Subcutaneous adipose tissue (tissue), 4 donors: ENCODE results near the gene GAL3ST2. TPM values are rescaled to one million over a fixed set of nuclear protein-coding genes. Genes with fewer than 3 reads are reported as not detected.

Experiments
- CTCF ChIP-seq: fragments of 450-650 bp; IDR thresholded peaks from one replicate; pipeline ENCODE4 v1.5.1; 2016; ENCODE audit warnings: low read depth, mild to moderate bottlenecking, control low read depth, antibody characterized with exemption, moderate library complexity
- total RNA-seq, 4 donors: library from RNA; depleted of rRNA; stranded (reverse); fragments of >200 nt; gene quantifications; one replicate each; pipeline ENCODE4 v1.1.0, GENCODE V29; 2016

The GAL3ST2 gene
- total RNA-seq, 4 donors from 2014 or later = 2.2 TPM; not detected in 3

- no peak for TF ChIP-seq CTCF
Measured at GRCh38 chr2:241734467-241735208, 42.0 kb upstream of the GAL3ST2 start, which contains the start of gene D2HGDH. TSS of gene D2HGDH (plus strand) at chr2:241734630. CDS start at chr2:241735225, 595 bp downstream.

GRCh38 chr2:241736111-241736510 is 40.5 kb upstream of the GAL3ST2 start:
- TF ChIP-seq CTCF = no peak

- TF ChIP-seq CTCF = no peak
Measured at GRCh38 chr2:241738040-241738686, 38.5 kb upstream of the GAL3ST2 start.

GRCh38 chr2:241739177-241739576 is 37.4 kb upstream of the GAL3ST2 start:
- no peak for TF ChIP-seq CTCF

GRCh38 chr2:241739651-241740050 is 37.0 kb upstream of the GAL3ST2 start:
- no peak for TF ChIP-seq CTCF

GRCh38 chr2:241741016-241741415 is 35.6 kb upstream of the GAL3ST2 start:
- TF ChIP-seq CTCF = no peak

- no peak for TF ChIP-seq CTCF
Measured at GRCh38 chr2:241742320-241742939, 34.2 kb upstream of the GAL3ST2 start.
